ENCODE data around the gene CERK. TPM values are rescaled to one million over a fixed set of nuclear protein-coding genes. Genes with fewer than 3 reads are reported as not detected.
A peak's percentile ranks its signal among the peaks of the same experiment; 100 is the strongest.

CERK gene
- total RNA-seq, 1 experiment from 2014 or later, result 30.9 TPM

- CTCF ChIA-PET, result no interaction called here
Observed at GRCh38 chr22:46712288-46712687, 25.8 kb downstream of the CERK start.

GRCh38 chr22:46710806-46711205, 27.2 kb downstream of the CERK start:
- CTCF ChIA-PET, result no interaction called here

More at GRCh38 chr22:46712288-46712687, 25.8 kb downstream of the CERK start:
- Histone ChIP-seq H3K4me3 (ENCODE audit: low read depth in 2 of 2, low read length in 2 of 2) (no peak overlapping the region), H3K36me3 (ENCODE audit: control insufficient read depth, insufficient read depth, low read length) (peaks cover 3% of the 10 kb centered on the region; the same call in 1 of the 2 replicates), H3K9me3 (ENCODE audit: control insufficient read depth, insufficient read depth, low read depth, low read length) (no peaks in the 10 kb centered on the region), H3K27ac (ENCODE audit: low read length) (no peak overlapping the region), H3K4me1 (ENCODE audit: control insufficient read depth, insufficient read depth, low read length) (no peaks in the 10 kb centered on the region), H3K27me3 (ENCODE audit: control insufficient read depth, insufficient read depth, low read length) (no peaks in the 10 kb centered on the region)
- in situ Hi-C loops (cut with HindIII; ENCODE audit: low pct_unique_long_range_greater_than_20kb, low sequenced_read_pairs), result no loop called here
- no peak for TF ChIP-seq TCF7L2 (IDR thresholded peaks at IDR 0.05; ENCODE audit: low read depth, low read length)
- no peak for TF ChIP-seq POLR2AphosphoS5 (IDR thresholded peaks at IDR 0.05; ENCODE audit: low read depth, low read length)
- TF ChIP-seq REST (IDR thresholded peaks at IDR 0.05; ENCODE audit: insufficient read depth in 1 of 2, low read depth in 2 of 2, low read length in 1 of 2), result no peak
- no peak for TF ChIP-seq SIN3A (IDR thresholded peaks at IDR 0.05; ENCODE audit: borderline replicate concordance, insufficient read depth, low read depth, low read length)
- TF ChIP-seq, protein P1, sequence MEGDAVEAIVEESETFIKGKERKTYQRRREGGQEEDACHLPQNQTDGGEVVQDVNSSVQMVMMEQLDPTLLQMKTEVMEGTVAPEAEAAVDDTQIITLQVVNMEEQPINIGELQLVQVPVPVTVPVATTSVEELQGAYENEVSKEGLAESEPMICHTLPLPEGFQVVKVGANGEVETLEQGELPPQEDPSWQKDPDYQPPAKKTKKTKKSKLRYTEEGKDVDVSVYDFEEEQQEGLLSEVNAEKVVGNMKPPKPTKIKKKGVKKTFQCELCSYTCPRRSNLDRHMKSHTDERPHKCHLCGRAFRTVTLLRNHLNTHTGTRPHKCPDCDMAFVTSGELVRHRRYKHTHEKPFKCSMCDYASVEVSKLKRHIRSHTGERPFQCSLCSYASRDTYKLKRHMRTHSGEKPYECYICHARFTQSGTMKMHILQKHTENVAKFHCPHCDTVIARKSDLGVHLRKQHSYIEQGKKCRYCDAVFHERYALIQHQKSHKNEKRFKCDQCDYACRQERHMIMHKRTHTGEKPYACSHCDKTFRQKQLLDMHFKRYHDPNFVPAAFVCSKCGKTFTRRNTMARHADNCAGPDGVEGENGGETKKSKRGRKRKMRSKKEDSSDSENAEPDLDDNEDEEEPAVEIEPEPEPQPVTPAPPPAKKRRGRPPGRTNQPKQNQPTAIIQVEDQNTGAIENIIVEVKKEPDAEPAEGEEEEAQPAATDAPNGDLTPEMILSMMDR (IDR thresholded peaks at IDR 0.05), result no peak
- ATAC-seq, result no peak
- intact Hi-C loops (cut with micrococcal nuclease; ENCODE audit: unreplicated experiment), result no loop called here
- POLR2A ChIA-PET, result no interaction called here
- no peak for DNase-seq (ENCODE audit: low read depth, low spot score)
- no TSS peak for BruUV-seq (replicated peaks)

More at GRCh38 chr22:46710806-46711205, 27.2 kb downstream of the CERK start:
- ATAC-seq, result no peak
- in situ Hi-C loops (cut with HindIII; ENCODE audit: low pct_unique_long_range_greater_than_20kb, low sequenced_read_pairs), result no loop called here
- no peak for TF ChIP-seq REST (IDR thresholded peaks at IDR 0.05; ENCODE audit: insufficient read depth in 1 of 2, low read depth in 2 of 2, low read length in 1 of 2)
- no peak for TF ChIP-seq SIN3A (IDR thresholded peaks at IDR 0.05; ENCODE audit: borderline replicate concordance, insufficient read depth, low read depth, low read length)
- TF ChIP-seq POLR2AphosphoS5 (IDR thresholded peaks at IDR 0.05; ENCODE audit: low read depth, low read length), result no peak
- TF ChIP-seq, protein P1 (IDR thresholded peaks at IDR 0.05), result no peak
- TF ChIP-seq TCF7L2 (IDR thresholded peaks at IDR 0.05; ENCODE audit: low read depth, low read length), result no peak
- Histone ChIP-seq H3K27me3 (ENCODE audit: control insufficient read depth, insufficient read depth, low read length) (no peaks in the 10 kb centered on the region), H3K9me3 (ENCODE audit: control insufficient read depth, insufficient read depth, low read depth, low read length) (no peaks in the 10 kb centered on the region), H3K4me3 (ENCODE audit: low read depth in 2 of 2, low read length in 2 of 2) (no peak overlapping the region), H3K27ac (ENCODE audit: low read length) (no peak overlapping the region), H3K4me1 (ENCODE audit: control insufficient read depth, insufficient read depth, low read length) (no peaks in the 10 kb centered on the region), H3K36me3 (ENCODE audit: control insufficient read depth, insufficient read depth, low read length) (peaks cover 3% of the 10 kb centered on the region; the same call in 1 of the 2 replicates)
- intact Hi-C loops (cut with micrococcal nuclease; ENCODE audit: unreplicated experiment), result no loop called here
- no peak for DNase-seq (ENCODE audit: low read depth, low spot score)
- POLR2A ChIA-PET, result no interaction called here
- TSS peak; percentile 39 for BruUV-seq (replicated peaks)
